SK-N-SH treated with all-trans-retinoic acid at 6 μM for 48 hours (cell line): ENCODE data around the gene ANAPC1.
"Not testable (repeated sequence)": the region's sequence is repeated elsewhere in the genome, so short reads cannot be mapped to it uniquely, and the experiment has no call there.

Experiments
- ARNTL ChIP-seq: fragments of 450-650 bp; formaldehyde crosslinking; IDR thresholded peaks from 2 replicates; pipeline ENCODE4 v1.5.0; 2020; ENCODE audit warnings: low read depth, mild to moderate bottlenecking, moderate library complexity, borderline replicate concordance
- GLIS3 ChIP-seq: fragments of 250-450 bp; sonication (Bioruptor Pico); IDR thresholded peaks from 2 replicates; pipeline ENCODE4 v1.5.0; 2020; ENCODE audit warnings: mild to moderate bottlenecking, moderate library complexity
- RARB ChIP-seq: fragments of 250-450 bp; sonication (Bioruptor Pico); IDR thresholded peaks from 2 replicates; pipeline ENCODE4 v1.8.0; 2021; ENCODE audit warnings: mild to moderate bottlenecking, moderate library complexity
- ZFP3 ChIP-seq: fragments of 250-450 bp; sonication (Bioruptor Pico); IDR thresholded peaks from 2 replicates; pipeline ENCODE4 v1.5.0; 2020; ENCODE audit warnings: mild to moderate bottlenecking, moderate library complexity
- ZFP30 ChIP-seq: fragments of 450-650 bp; formaldehyde crosslinking; IDR thresholded peaks from 2 replicates; pipeline ENCODE4 v1.5.0; 2022; ENCODE audit warnings: mild to moderate bottlenecking, moderate library complexity
- ZNF8 ChIP-seq: fragments of 450-650 bp; formaldehyde crosslinking; IDR thresholded peaks from 2 replicates; pipeline ENCODE4 v1.5.0; 2020; ENCODE audit warnings: mild to moderate bottlenecking, moderate library complexity
- TF ChIP-seq, protein P1 (sequence below): fragments of 250-450 bp; sonication (Bioruptor Pico); IDR thresholded peaks from 2 replicates; pipeline ENCODE4 v1.8.0; 2020; ENCODE audit warnings: mild to moderate bottlenecking, moderate library complexity, borderline replicate concordance

DNA sequence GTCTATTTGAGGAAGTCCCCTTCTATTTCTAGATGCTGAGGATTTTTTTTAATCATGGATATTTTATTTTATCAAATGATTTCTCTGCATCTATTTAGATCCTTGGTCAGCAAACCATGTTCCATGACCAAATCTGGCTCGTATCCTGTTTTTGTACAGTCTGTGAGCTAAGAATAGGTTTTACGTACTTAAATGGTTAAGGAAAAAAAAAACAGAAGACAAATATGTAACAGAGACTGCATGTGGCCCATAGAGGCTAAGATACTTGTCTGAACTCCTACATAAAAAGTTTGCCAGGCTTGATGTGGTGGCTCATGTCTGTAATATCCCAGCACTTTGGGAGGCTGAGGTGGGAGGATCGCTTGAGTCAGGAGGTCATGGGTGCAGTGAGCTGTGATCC is 31.4 kb downstream of the ANAPC1 start:
- not testable (repeated sequence) for TF ChIP-seq ZFP3; RARB (CRISPR knock-in tag); ARNTL (CRISPR knock-in tag); GLIS3 (CRISPR knock-in tag); ZNF8 (CRISPR knock-in tag); ZFP30
- TF ChIP-seq, protein P1, sequence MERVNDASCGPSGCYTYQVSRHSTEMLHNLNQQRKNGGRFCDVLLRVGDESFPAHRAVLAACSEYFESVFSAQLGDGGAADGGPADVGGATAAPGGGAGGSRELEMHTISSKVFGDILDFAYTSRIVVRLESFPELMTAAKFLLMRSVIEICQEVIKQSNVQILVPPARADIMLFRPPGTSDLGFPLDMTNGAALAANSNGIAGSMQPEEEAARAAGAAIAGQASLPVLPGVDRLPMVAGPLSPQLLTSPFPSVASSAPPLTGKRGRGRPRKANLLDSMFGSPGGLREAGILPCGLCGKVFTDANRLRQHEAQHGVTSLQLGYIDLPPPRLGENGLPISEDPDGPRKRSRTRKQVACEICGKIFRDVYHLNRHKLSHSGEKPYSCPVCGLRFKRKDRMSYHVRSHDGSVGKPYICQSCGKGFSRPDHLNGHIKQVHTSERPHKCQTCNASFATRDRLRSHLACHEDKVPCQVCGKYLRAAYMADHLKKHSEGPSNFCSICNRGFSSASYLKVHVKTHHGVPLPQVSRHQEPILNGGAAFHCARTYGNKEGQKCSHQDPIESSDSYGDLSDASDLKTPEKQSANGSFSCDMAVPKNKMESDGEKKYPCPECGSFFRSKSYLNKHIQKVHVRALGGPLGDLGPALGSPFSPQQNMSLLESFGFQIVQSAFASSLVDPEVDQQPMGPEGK, result not testable (repeated sequence)
